Measurements from ENCODE around the gene SMARCA2. TPM values are rescaled to one million over a fixed set of nuclear protein-coding genes. Genes with fewer than 3 reads are reported as not detected.

Gene SMARCA2
- total RNA-seq, 6 donors from 2014 or later = 74.3 to 210 (median 139) TPM

DNA sequence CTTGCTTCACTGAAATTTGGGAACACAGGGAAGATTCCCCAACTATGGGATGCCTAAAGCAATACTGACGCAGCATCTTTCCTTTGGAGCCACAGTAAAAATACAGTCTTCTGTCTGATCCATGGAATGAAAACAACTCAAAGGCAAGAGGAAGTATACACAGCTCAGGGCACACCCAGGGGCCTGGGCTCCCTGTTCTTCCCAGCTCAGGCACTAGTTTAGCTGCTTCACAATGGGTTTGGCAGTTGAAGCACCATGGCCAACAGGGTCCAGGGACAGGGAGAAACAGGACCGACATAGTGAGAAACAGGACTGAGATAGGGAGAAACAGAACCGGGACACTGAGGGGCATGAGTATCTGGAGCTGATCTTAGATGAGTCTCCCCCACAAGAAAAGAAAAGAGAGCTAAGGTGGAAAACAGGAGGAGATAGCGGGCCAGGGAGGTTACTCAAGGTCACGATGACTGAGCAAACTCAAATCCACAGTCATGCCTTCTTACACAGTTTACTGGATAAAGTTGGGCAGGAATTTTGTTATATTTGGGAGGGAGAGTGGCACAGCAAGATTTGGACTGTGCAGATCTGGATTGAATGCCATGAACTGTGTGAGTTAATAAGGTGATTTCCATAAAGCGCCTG is 198.8 kb downstream of the SMARCA2 start:
- 75 to 88% methylated on average over 6 of the region's 6 CpGs for WGBS, 2 donors
- TF ChIP-seq POLR2A (IDR thresholded peaks at IDR 0.05) (no peak), POLR2AphosphoS5 (IDR thresholded peaks at IDR 0.05) (no peak), EP300 (IDR thresholded peaks at IDR 0.05) (no peak)
- TF ChIP-seq, protein P1, sequence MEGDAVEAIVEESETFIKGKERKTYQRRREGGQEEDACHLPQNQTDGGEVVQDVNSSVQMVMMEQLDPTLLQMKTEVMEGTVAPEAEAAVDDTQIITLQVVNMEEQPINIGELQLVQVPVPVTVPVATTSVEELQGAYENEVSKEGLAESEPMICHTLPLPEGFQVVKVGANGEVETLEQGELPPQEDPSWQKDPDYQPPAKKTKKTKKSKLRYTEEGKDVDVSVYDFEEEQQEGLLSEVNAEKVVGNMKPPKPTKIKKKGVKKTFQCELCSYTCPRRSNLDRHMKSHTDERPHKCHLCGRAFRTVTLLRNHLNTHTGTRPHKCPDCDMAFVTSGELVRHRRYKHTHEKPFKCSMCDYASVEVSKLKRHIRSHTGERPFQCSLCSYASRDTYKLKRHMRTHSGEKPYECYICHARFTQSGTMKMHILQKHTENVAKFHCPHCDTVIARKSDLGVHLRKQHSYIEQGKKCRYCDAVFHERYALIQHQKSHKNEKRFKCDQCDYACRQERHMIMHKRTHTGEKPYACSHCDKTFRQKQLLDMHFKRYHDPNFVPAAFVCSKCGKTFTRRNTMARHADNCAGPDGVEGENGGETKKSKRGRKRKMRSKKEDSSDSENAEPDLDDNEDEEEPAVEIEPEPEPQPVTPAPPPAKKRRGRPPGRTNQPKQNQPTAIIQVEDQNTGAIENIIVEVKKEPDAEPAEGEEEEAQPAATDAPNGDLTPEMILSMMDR (IDR thresholded peaks at IDR 0.05) = no peak
- H3K9me3 ChIP-seq = no peaks in the 10 kb centered on the region
- no peaks in the 10 kb centered on the region for H3K36me3 ChIP-seq
- H3K27ac ChIP-seq = no peak overlapping the region
- no peaks in the 10 kb centered on the region for H3K27me3 ChIP-seq
- no peak for ATAC-seq (ENCODE audit: low FRiP score in 2 of 2)
- H3K4me1 ChIP-seq = no peaks in the 10 kb centered on the region
- DNase-seq = no peak
- H3K4me3 ChIP-seq = no peak overlapping the region

DNA sequence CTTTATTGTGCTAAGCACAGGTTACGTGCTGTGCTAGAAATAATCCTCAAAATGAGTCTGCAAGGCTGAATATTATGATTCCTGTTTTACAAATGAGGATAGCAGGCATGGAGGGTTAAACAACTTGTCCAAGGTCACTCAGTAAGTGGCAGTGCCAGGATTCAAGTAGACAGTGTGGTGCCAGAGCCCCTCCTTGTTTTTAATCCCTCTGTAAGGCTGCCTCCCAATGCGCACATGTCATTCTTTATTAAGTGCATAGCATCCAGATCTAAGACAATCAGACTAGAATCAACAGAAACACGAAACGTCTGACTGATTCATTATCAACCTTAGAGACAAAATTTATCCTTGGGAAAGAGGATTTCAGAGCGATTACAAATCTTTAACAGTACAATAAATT is 199.6 kb downstream of the SMARCA2 start:
- Histone ChIP-seq H3K27me3 (no peaks in the 10 kb centered on the region), H3K4me3 (no peak overlapping the region), H3K9me3 (no peaks in the 10 kb centered on the region), H3K4me1 (no peaks in the 10 kb centered on the region), H3K36me3 (no peaks in the 10 kb centered on the region), H3K27ac (no peak overlapping the region)
- ATAC-seq (ENCODE audit: low FRiP score in 2 of 2) (no peak), DNase-seq (no peak)
- 87 to 90% methylated on average over 5 of the region's 5 CpGs for WGBS, 2 donors
- TF ChIP-seq EP300 (IDR thresholded peaks at IDR 0.05) (no peak), POLR2A (IDR thresholded peaks at IDR 0.05) (no peak), POLR2AphosphoS5 (IDR thresholded peaks at IDR 0.05) (no peak)
- TF ChIP-seq, protein P1 (IDR thresholded peaks at IDR 0.05) = no peak

DNA sequence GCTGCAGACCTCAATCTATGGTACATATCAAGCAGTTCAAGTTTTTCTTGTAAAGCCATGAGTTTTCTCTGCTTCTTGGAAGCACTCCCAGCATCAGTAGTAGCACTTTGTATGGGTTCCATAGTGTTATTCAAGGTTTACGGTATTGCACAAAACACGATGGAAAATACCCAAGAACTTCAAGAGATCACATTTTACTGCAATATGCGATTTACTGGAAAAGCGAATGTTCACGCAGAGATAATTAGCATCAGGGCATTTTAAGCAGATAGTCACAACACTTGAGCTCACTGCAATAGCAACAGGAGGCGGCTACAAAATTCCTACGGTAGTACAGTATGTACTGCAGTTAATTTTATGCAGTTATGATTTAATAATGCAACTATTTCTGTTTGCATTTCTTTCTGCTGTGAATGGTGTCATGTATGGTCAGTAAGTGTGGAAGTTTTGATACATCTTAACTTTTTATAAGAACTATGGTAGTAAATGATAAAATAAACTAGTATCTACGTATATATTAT is 200.8 kb downstream of the SMARCA2 start:
- Histone ChIP-seq H3K4me3 (no peak overlapping the region), H3K27me3 (no peaks in the 10 kb centered on the region), H3K9me3 (no peaks in the 10 kb centered on the region), H3K36me3 (no peaks in the 10 kb centered on the region), H3K27ac (no peak overlapping the region), H3K4me1 (no peaks in the 10 kb centered on the region)
- no peak for ATAC-seq (ENCODE audit: low FRiP score in 2 of 2)
- no peak for TF ChIP-seq POLR2AphosphoS5 (IDR thresholded peaks at IDR 0.05)
- no peak for TF ChIP-seq POLR2A (IDR thresholded peaks at IDR 0.05)
- TF ChIP-seq EP300 (IDR thresholded peaks at IDR 0.05) = no peak
- TF ChIP-seq, protein P1 (IDR thresholded peaks at IDR 0.05) = no peak
- WGBS, 2 donors = 95% methylated on average over 8 of the region's 8 CpGs
- no peak for DNase-seq

DNA sequence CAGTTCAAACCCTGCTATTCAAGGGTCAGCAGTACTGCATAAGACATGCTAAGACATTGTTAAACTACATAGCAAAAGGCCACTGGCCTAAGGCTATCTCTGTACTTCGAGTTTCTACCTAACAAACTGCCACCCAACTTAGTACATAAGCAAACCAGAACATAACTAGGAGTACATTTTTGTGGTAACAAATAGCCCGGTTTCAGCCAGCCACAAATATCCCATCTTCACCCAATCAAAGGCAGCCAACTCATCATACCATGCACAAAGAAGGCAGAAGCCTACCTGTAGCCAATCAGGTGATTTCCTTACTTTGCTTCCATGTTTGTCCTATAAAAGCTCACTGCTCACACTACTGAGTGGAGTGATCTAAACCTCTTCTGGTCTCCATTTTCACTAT is 201.4 kb downstream of the SMARCA2 start:
- Histone ChIP-seq H3K9me3 (no peaks in the 10 kb centered on the region), H3K27me3 (no peaks in the 10 kb centered on the region), H3K4me1 (no peaks in the 10 kb centered on the region), H3K36me3 (no peaks in the 10 kb centered on the region), H3K4me3 (no peak overlapping the region), H3K27ac (no peak overlapping the region)
- TF ChIP-seq EP300 (IDR thresholded peaks at IDR 0.05) (no peak), POLR2A (IDR thresholded peaks at IDR 0.05) (no peak), POLR2AphosphoS5 (IDR thresholded peaks at IDR 0.05) (no peak)
- TF ChIP-seq, protein P1 (IDR thresholded peaks at IDR 0.05) = no peak
- ATAC-seq (ENCODE audit: low FRiP score in 2 of 2) (no peak), DNase-seq (no peak)
- 91 to 92% methylated on average over 2 of the region's 2 CpGs for WGBS, 2 donors

DNA sequence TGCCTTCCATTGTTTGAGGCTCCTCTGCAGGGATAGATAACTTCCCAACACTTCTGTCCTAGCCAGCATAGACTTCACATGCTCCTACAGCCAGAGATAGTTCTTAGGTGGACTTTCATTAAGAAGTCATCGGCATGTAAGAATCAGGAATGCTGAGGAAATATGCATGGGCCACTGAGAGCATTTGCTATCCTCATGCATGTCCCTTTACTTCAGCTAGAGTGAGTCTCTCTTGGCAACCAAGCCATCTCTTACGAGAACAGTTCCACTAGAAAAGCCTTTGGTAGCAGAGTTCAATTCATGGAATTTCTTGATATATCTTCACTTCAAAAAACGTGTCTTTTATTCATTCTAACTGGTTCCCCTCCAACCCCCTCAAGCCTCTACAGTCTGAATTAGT is 202.4 kb downstream of the SMARCA2 start:
- ATAC-seq (ENCODE audit: low FRiP score in 2 of 2) = no peak
- H3K27me3 ChIP-seq = no peaks in the 10 kb centered on the region
- H3K4me1 ChIP-seq = no peaks in the 10 kb centered on the region
- H3K36me3 ChIP-seq = no peaks in the 10 kb centered on the region
- H3K9me3 ChIP-seq = no peaks in the 10 kb centered on the region
- TF ChIP-seq POLR2AphosphoS5 (IDR thresholded peaks at IDR 0.05) (no peak), POLR2A (IDR thresholded peaks at IDR 0.05) (no peak), EP300 (IDR thresholded peaks at IDR 0.05) (no peak)
- TF ChIP-seq, protein P1 (IDR thresholded peaks at IDR 0.05) = no peak
- no peak for DNase-seq
- WGBS, 2 donors = 90 to 91% methylated on average over 3 of the region's 3 CpGs
- no peak overlapping the region for H3K27ac ChIP-seq
- H3K4me3 ChIP-seq = no peak overlapping the region

All from upper lobe of left lung (tissue), 6 donors.